GM18868 (cell line): ENCODE results near the gene RRN3.
"Not testable (repeated sequence)": the region's sequence is repeated elsewhere in the genome, so short reads cannot be mapped to it uniquely, and the experiment has no call there.

Experiments used
- ATAC-seq: cut with Tn5 transposase; IDR thresholded peaks from one replicate; pipeline ENCODE4 v1.9.1; 2021; ENCODE audit warnings: mild to moderate bottlenecking, moderate library complexity; ENCODE audit not compliant: unreplicated experiment

RRN3 gene

DNA sequence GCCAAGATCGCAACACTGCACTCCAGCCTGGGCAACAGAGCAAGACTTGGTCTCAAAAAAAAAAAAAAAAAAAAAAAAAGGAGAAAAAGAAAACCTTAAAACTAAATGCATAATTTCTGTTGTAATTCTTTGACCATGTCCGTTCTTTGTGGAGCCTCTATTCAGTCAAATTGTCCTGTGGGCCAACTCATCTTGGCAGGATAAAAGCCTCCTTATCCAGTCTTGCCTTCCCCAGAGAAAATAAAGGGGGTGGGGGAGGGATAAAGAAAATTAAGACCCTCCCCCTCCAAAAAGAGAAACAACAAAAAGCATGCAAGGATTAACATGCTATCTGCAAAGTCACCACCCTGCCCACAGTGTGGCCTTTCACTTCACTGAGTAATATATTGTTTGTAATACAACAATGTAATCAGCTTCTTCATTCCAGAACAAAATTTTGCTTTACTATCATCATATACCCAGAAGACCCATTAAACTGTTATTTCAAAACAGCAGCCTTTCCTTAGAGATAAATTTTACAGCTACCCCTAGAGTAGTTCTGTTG is 5.4 kb upstream of the RRN3 start:
- ATAC-seq, result not testable (repeated sequence)

DNA sequence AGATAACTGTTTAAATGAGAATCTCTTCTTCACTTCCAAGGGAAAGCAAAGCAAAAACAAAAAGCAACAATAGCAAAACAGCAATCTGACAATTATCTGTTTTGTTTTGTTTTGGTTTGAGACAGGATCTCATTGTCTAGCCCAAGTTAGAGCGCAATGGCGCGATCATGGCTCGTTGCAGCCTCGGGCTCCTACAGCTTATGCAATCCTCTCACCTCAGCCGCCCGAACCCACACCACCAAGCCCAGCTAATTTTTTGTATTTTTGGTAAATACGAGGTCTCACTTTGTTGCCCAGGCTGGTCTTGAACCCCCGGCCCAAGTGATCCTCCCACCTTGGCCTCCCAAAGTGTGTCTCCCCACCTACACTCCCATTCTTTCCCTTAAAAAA is 2.5 kb upstream of the RRN3 start:
- not testable (repeated sequence) for ATAC-seq

DNA sequence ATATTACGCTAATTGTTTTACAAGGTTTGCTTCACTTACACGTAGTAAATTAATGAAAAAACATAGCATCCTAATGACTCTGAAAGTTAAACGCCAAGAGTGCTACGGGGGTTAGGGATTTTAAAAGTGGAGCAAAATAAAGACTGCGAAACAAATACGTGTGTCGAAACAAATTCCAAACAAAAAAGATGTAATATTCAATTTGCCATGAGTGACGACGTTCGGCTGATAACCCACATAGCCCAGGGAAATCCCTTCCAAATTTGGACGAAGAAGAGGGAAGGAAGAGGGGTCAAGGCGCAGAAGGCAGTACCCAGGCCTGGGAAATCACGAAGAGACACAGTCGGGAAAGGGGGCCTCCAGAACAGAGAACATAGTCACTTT is 509 bp downstream of the RRN3 start:
- ATAC-seq, result not testable (repeated sequence)

DNA sequence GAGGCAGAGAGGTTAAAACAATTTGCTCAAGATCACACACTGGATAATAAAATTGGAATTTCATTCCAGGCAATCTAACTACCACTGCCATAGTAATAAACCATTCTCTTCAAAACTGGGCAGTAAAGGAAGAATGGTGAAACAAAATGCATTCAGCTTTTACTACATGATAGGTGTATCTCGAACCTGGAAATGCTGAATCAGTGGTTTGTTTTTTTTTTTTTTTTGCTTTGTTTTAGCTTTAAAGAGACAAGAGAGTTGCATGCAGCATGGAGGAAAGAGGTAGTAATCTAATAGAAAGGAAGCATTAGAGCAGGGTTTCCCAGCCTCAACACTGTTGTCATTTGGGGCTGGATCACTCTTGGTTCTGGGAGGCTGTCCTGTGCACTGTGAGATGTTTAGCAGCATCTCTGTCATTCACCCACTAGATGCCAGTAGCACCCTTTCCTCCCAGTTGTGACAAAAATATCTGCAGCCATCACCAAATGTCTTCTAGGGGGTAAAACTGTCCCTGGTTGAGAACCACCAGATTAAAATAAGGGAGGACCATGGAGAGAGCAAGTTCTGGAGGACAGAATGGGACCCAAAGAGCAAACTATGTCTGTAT is 3.3 kb downstream of the RRN3 start:
- ATAC-seq, result not testable (repeated sequence)

DNA sequence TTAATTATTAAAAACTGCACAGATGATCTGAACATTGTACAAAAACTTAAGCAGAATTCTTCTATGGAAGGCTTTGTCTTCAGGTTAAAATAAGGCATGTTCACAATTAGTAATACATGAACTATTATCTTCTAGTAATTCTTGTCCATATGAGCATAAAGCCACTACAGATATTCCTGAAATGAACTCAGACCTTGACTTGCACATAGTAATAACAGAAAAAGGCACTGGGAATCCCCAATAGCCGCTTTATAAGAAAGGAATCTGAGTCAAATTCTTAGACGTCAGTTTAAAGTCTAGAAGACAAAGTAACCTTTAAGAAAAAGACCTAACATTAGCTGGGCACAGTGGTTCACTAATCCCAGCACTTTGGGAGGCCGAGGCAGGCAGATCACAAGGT is 11.3 kb downstream of the RRN3 start:
- ATAC-seq, result not testable (repeated sequence)

DNA sequence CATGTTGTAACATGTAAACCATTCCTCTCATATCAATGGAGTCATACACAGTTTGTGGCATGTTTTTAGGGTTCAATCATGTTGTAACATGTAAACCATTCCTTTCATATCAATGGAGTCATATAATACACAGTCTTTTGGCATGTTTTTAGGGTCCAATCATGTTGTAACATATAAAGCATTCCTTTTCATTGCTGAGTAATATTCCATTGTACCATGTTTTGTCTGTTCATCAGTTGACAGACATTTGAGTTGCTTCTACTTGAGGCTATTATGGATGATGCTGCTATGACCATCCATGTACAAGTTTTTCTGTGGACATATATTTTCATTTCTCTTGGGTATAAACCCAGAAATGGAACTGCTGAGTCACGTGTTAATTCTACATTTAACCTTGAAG is 13.2 kb downstream of the RRN3 start:
- not testable (repeated sequence) for ATAC-seq

DNA sequence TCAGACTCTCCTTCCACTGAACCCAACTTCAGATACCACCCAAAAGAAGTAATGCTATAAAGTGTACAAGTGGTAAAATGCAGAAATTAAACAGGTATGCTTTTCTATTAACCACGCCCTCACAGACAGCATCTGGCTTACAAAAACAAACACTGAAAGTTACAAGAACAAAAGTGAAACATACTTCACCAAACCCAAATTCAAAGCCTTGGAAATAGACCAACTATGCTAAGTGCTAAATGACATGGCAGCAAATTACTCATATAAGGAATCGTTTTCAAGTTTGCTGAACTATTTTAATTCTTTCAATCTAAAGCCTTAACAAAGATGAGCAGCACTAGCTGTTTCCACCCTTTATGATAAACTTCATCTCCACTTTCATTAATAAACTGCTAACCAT is 17.9 kb downstream of the RRN3 start:
- ATAC-seq, result not testable (repeated sequence)

DNA sequence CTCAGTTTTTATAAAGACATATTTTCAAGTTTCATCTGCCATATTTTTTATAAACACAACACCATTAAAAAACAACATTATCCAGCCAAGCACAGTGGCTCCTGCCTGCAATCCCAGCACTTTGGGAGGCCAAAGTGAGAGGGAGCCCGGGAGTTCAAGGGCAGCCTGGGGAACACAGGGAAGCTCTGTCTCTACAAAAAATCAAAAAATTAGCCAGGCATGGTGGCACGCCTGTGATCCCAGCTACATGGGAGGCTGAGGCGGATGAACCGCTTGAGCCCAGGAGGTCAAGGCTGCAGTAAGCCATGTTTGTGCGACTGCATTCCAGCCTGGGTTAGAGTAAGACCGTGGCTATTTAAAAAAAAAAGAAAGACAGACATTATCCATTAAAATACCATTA is 21.0 kb downstream of the RRN3 start:
- no peak for ATAC-seq

DNA sequence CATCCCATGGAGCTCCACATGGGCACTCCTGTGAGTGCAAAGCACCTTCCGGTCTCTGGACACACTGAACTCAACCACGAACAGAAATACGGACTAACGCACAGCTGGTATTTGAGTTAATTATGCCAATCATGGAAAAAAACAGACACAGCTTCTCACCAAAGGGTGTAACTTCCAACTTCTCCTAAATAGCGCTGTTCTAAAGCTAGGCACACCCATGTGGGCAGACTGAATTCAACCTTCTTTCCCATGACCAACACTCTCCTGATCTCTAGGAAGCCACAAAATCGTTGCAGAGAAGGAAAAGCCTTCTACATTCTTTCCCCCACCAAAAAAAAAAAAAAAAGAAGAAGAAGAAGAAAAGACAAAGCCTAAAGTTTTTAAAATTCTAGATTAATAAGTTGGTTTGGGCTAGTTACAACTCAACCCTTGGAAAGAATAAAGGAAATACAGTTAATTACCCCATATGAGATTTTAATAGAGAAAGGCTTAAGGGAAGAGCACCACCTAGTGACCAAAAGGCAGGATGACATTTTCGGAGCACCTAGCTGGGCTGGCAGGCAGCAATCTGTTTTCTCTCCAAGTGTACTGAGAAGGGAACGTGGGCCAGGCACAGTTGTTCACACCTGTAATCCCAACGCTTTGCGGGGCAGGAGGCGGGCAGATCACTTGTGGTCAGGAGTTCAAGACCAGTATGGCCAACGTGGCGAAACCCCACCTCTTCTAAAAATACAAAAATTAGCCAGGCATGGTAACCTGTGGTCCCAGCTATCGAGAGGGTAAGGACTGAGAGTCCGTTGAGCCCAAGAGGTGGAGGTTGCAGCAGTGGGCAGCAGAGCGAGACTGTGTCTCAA is 21.9 kb downstream of the RRN3 start:
- ATAC-seq, result not testable (repeated sequence)

DNA sequence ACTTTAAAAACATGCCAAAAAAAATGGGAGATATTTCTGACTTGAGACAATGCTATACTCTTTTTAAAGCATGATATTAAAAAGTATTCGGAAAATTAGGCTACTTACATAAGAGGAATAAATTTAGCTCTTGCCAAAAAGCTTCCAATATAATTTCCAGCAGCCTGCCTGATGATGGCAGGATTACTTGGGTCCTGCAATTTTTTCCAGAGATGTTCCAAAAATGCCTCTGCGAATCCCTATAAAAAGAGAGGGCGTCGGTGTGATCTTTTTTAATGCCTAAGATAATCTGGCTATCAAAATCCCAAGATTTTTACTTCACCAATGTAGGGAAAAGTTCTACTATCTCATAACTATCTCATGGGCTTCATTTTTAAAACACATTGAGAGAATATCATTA is 23.1 kb downstream of the RRN3 start:
- ATAC-seq, result not testable (repeated sequence)

DNA sequence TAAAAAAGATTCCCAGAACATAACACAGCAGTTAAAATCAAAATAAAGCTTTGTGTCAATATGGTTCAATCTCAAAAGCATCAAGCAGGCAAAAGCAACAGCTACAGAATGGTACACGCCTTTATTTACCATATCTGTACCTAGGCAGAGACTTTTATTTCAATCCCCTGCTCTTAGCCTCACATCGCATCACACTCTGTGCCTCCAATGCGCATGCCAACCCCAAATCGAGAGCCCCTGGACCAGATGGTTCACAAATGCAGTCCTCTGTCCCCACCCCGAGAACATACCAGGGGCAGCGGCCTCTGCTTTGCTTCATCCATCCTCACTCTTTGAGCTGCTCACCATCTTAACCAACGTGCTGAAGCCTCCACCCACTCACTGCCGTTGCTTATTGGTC is 27.4 kb downstream of the RRN3 start:
- ATAC-seq, result not testable (repeated sequence)

DNA sequence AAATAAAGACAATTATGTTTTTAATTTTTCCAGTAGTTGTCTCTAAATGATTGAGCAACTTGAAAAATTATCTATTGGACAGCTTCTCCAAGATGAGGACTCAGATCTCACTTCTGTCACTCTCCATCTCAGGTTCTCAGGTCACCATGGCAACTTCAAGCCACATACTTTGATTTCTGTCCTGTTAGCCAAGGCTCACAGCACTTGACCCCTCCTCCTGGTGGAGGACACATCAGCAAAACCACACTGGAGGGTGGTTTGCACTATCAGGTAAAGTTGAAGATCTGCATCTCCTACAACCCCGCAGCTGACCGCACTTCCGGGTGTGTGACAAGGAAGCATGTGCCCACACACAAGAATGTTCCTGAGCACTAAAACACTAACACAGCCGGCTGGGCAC is 28.1 kb downstream of the RRN3 start:
- not testable (repeated sequence) for ATAC-seq

DNA sequence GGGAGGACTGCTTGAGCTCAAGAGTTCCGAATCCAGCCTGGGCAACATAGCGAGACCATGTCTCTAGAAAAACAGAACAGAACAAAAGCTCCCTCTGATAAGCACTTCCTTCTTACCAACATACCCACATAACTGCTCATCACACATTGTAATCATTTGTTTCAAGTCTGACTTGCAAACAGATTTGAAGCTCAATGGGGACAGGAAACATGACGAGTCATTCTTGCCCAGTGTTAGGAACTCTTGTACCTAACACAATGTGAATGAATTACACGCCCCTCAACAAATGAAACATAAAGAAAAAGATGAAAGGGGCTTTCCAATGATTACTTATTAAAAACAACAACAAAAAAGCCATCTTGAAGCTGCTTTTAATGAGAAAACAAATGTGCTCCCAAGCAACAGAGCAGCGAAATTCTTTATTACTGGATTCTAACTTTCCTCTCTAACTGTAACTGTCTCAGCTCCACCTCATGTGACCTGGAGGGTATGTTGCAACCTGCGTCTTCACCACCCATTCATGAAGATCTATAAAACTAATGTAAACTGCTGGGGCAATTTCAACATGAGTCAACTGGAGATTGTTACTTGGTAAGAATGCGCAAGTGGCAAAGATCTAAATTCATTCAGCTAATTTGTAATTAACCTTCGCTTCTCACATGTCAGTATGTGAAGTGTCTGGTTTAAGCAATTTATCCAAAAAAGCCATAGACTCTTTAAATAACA is 31.8 kb downstream of the RRN3 start:
- not testable (repeated sequence) for ATAC-seq

DNA sequence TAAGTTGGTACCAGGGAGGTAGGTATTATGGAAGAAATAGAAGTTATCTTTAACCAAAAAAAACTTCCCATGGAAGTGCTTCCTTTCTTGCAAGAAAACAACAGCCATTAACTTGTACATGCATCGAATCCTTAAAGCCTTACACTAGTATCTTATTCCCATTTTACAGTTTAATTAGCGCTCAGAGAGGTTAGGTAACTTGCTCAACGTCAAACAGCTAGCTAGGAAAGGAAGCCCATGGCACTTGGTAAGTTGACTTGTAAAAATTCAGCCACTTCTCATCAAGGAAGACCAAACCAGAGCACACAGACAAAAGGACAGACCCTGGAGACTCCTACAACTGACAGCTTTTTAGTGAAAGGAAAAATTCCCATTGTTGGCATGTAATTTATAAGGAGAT is 34.7 kb downstream of the RRN3 start:
- ATAC-seq, result no peak

DNA sequence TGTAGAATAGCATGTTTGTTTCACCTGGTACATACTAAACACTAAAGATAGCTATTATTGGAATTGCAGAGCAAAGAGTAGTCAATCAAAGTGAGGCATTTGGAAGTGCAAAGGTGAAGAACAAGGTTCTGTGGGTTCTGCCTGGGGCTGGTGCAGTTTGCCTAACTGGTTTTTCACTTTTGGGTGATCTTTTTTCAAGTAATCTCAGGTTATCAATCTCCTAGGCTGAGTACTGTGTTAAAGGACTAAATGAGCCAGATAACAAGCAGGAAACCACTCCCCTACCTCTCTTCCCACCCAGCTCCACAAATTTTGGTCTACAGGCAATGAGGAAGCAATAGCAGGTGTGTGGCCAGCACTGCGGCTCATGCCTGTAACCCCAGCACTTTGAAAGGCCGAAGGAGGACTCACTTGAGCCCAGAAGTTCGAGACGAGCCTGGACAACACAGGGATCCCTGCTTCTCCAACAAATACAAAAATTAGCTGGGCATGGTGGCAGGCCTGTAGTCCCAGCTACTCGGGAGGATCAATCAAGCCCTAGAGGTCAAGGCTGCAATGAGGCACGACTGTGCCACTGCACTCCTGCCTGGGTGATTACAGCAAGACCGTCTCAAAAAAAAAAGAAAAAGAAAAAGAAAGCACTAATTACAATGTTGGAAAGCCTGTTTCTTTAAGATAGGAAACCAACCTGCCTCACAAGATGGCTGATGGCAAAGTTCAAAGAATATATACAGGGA is 36.2 kb downstream of the RRN3 start:
- no peak for ATAC-seq

DNA sequence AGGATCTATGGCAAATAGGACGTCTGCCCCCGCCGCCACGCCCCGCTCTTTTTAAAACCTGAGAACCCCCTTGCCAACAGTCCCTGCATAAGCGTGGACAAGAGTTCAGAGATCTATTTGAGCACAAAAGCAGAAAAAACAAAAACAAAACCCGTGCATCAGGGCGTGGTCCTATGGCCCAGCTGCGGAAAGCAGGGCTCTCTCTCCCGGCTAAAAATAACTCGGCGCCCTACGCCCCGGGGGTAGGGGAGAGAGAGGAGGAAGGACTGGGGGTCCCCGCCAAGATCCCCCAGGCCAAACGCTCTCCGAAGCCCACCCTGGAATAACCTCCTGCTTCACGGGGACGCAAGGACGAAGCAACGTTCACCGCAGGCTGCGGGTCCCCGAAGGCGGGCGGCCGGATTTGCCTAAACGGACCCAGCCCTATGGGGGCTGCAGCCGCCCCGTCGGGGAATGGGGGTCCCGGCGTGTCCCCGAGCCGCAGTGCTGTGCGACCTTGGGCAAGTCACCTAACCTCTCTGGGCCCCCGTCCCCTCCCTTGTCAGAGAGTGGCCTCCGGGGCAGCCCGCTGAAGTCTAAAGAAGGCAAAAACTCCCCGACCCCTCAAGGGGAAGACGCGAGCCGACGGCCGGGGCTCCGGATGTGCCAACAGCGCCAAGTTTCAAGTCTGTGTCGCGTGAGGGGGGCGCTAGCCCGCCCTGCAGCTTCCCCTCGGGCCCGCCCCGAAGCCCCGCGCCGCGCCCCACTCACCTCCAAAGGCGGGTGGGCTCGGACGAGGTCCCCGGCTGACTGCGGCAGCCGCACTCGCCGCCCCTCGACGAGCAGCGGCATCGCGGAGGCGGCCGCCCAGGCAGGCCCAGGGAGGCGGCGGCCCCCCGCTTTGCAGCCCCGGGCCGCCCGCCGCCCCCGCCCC is 38.7 kb downstream of the RRN3 start:
- ATAC-seq, result peak; percentile 68

DNA sequence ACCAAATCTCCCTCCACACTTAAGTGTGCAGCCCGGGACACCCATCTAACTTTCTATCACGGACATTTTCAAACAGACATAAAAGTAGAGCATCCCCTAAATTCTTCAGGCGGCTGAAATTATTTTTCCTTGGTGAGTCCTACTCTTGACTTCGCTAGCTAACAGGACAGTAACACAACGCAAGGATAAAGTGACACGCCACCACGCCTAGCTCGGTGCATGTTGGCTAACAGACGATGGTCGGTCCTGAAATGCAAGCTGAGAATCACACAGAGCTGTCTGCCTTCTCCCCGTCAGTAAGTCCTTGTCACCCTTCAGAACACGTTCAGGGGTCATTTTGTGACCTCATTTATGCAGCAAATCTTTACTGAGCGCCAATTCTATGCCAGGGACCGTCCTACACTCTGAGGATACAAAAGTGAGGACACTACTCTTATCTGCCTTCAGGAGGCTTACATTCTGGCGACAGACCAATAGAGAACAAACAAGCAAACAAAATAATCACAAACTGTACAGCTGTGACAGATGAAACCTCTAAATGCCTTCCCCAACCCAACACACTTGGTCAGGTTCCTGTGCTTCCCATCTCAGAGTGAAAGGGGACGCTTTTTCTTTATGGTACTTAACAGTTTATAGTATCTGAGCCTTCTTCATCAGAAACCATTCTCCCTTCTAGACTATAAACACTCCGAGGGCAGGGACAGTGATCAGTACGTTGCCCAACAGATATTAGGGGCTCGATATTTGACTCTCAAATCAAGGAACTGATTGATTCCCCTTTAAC is 39.5 kb downstream of the RRN3 start:
- ATAC-seq, result no peak

DNA sequence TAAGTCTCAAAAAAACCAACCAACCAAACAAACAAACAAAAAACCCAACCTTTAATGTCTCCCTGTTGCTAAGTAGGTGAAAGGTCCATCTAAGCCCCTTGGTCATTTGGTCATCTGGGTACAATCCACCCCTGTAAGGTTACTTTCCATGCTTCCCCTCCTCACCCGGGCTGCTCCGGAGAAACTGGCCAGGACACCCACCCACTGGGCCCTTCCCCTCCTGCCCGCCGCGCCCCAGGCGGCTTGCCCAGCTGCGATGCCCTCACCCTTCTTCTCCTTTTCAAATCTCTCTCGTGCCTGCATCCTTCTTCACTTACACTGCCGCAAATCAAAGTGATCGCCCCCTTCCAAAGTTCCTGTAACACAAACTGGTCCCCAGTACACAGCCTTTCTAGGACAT is 40.2 kb downstream of the RRN3 start:
- ATAC-seq, result no peak
